Stomach (tissue), 4 donors: ENCODE results near the gene MYO5A.

ENCODE experiments used
- POLR2A ChIP-seq, 4 donors: fragments of 450-650 bp; IDR thresholded peaks; one replicate each; pipeline ENCODE4 v1.6.1; 2016; ENCODE audit warnings: antibody characterized with exemption in 4 of 4, control low read depth in 2 of 4, mild to moderate bottlenecking in 1 of 4, moderate library complexity in 1 of 4
- POLR2AphosphoS5 ChIP-seq, 3 donors: sonication (generic); formaldehyde crosslinking; IDR thresholded peaks; one replicate each; pipeline ENCODE4 v1.6.1; 2016; ENCODE audit warnings: antibody characterized with exemption in 3 of 3
- TF ChIP-seq, protein P1 (sequence below), 7 experiments: fragments of 450-650 bp in 4 of 7; fragments of 200-600 bp in 3 of 7; sonication (generic) in 3 of 7; IDR thresholded peaks; one replicate each; pipeline ENCODE4 v1.5.1; 2016 to 2019; ENCODE audit warnings: antibody characterized with exemption in 7 of 7, control low read depth in 2 of 7, mild to moderate bottlenecking in 1 of 7

DNA sequence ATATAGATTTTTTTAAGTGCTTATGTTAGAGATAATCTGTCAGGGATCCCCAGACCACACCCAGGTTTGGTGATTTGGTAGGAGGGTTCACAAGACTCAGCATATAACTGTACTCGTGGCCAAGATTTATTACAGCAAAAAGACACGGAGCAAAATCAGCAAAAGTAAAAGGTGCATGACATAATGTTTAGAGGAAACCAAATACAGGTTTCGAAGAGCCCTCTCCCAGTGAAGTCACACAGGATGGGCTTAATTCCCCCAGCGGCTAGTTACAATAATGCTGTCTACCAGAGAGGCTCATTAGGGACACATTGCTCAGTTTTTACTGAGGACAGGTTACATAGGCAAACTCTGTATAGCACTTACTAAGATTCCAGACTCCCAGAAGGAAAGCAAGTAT, 36.5 kb downstream of the MYO5A start:
- TF ChIP-seq, protein P1, sequence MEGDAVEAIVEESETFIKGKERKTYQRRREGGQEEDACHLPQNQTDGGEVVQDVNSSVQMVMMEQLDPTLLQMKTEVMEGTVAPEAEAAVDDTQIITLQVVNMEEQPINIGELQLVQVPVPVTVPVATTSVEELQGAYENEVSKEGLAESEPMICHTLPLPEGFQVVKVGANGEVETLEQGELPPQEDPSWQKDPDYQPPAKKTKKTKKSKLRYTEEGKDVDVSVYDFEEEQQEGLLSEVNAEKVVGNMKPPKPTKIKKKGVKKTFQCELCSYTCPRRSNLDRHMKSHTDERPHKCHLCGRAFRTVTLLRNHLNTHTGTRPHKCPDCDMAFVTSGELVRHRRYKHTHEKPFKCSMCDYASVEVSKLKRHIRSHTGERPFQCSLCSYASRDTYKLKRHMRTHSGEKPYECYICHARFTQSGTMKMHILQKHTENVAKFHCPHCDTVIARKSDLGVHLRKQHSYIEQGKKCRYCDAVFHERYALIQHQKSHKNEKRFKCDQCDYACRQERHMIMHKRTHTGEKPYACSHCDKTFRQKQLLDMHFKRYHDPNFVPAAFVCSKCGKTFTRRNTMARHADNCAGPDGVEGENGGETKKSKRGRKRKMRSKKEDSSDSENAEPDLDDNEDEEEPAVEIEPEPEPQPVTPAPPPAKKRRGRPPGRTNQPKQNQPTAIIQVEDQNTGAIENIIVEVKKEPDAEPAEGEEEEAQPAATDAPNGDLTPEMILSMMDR (IDR thresholded peaks at IDR 0.05), result no peak
- TF ChIP-seq POLR2AphosphoS5 (IDR thresholded peaks at IDR 0.05), result no peak
- no peak for TF ChIP-seq POLR2A (IDR thresholded peaks at IDR 0.05)
